Measurements from ENCODE around the gene SLC29A2. TPM values are rescaled to one million over a fixed set of nuclear protein-coding genes. Genes with fewer than 3 reads are reported as not detected.
A peak's percentile ranks its signal among the peaks of the same experiment; 100 is the strongest.

The SLC29A2 gene
- total RNA-seq, 1 donor from 2014 or later, result 3.6 TPM

DNA sequence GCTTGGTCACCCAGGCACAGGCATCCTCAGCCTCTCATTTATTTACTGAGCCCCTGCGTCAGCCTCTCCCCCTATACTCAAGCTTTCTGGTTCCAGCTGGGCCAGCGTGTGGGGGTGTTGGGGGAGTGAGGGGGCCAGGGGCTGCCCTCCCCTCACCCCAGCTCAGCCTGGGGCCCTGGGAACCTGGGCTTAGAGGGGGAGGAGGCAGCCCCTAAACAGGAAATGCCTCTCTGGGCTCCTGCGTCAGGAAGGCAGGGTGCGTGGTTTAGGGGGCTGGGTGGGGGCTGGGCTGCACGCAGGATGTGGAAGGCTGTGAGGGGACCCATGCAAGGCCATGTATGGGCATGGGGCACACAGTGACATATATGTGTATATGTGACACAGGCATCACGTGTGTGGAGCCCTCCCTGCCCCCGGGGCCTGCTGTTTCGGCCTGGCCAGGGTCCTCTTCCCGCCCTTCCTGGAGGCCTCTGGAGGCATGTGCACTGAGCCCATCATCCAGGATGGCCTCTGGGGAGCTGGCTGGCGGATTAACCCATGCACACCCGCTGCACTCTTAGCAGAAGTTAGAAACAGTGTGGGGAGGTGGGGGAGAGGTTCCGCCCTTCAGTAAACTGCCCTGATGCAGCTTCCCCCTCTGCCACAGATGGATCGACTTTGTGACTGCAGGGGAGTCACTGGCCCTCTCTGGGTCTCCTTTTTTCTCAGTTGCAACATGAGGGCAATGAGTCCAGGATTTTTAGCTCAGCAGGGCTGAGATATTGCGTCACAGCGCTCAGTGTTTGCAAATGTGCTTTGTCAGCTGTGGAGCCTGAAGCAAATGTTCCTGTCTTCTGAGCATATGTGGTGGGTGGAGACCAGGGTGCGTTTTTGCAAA, 53.6 kb downstream of the SLC29A2 start:
- peak; percentile 47 for ATAC-seq

DNA sequence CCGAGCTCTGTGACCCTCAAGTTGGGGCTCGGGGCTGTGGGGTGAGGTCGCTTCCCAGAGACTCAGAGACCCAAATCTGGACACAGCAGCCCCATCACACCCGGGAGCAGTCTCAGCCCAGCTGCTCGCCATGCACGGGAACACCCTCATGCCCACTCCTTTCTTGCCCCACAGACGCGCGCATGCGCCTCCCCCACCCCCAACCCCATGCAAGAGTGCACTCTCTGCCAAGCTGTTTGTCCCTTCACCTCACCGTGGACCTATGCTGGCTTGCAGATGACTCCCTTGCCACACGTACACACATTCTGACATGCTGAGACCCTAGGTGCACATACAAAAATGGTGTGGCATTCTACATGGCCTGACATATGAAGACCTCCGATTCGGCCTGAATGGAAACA, 54.2 kb downstream of the SLC29A2 start:
- ATAC-seq, result no peak

DNA sequence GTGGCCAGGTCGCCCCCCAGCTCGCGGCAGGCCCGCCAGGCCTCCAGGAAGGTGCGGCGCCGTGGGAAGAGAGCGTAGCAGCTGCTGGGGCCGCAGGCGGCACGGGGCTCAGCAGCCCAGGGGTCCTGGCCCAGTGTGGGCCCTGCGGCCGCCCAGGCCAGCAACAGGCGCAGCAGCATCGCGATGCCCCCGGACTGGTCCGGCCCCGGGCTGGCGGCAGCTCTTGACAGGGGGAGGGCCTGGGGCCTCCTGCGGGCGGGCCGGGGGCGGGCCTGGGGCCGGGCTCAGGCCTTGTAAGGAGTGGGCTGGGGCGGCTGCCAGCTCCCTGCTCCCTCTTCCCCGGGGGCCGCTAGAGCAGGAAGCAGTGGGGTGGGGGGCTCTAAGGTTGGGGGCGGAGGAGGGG, 54.7 kb downstream of the SLC29A2 start, which contains the start of gene CD248:
TSS of gene CD248 (minus strand) at position 196 of the 403 bp plus-strand sequence. CDS start at position 179, 17 bp downstream.
- ATAC-seq, result no peak

DNA sequence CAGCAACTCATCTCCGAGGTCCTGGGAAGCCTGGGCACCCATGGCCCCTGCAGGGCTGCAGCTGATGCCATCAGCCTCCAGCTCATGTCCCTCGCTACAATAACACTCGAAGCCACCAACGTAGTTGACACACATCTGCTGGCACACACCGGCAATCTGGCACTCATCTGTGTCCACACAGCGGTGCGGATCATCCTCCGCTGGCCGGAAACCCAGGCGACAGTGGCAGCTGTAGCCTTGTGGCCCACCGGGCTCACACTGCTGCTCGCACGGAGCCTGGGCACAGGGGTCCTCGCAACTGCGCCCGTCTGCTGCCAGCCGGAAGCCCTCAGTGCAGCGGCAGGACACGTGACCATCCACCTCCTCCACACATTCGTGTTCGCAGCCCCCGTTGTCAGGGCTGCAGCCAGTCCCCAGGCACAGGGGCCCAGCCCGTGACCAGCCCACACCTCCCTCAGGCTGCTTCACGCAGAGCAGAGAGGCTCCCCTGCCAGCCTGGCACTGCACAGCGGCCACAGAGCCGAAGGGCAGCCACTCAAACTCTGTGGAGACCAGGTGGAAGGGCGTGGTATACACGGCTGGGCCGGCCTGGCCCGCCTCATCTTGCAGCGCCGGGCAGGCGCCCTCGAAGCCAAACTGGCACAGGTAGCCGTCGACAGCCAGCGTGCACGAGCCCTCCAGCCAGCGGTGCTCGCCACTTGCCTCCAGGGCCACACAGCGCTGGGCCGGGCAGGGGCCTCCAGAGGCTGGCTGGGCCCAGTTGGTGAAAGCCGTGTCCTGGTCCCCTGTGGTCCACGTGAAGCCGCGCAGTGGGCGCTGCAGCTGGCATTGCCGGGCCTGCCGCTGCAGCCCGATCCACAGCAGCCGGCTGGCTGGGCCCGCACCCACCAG, 55.4 kb downstream of the SLC29A2 start:
- no peak for ATAC-seq

DNA sequence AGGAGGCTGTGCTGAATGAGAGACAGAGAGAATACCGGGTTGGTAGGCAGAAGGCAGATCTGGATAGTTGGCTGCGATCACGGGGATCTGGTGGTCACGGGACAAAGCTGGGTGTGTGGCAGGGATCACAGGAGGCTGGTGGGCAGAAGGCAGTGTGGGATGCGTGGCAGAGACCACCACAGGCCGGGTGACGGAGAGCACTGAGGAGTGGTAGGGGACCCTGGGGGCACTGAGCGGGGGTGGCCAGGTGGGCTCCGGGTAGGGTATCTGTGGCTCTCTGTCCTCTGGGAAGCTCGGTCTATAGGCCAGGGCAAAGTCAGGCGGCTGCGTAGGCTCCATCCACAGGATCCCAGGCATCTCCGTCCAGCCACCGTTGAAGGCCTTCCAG, 56.1 kb downstream of the SLC29A2 start:
- ATAC-seq, result no peak

- no peak for ATAC-seq
Observed at GRCh38 chr11:66314561-66315497, 56.7 kb downstream of the SLC29A2 start.

DNA sequence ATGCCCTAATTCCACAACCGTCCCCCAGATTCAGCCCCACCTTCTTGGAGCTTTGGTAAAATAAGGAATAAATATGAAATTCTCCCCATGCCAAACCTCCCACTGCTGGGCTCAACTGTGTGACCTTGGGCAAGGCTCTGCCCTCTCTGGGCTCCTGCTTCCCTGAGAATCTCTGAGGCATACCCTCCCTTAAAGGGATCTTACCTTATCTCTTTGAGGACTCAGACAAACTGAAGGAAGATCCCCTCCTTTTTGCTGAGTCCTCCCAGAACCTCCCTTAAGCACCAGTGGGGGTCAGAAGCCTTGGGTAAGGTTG, 57.4 kb downstream of the SLC29A2 start:
- no peak for ATAC-seq

- ATAC-seq, result no peak
Observed at GRCh38 chr11:66313321-66314185, 58.0 kb downstream of the SLC29A2 start.

- peak; percentile 87 for ATAC-seq
Observed at GRCh38 chr11:66312549-66313320, 58.8 kb downstream of the SLC29A2 start.

Other genes with a start within 250 kb of the SLC29A2 start
- gene KLC2, start 114.1 kb downstream of the SLC29A2 start, total RNA-seq, result 14.2 TPM
- gene RAB1B, start 103.1 kb downstream of the SLC29A2 start, total RNA-seq, result 145 TPM
- 0.52 TPM for gene CNIH2, start 93.6 kb downstream of the SLC29A2 start, total RNA-seq
- 69.7 TPM for gene YIF1A, start 82.6 kb downstream of the SLC29A2 start, total RNA-seq
- gene TMEM151A, start 79.9 kb downstream of the SLC29A2 start, total RNA-seq, result not detected
- gene CD248, start 54.7 kb downstream of the SLC29A2 start, total RNA-seq, result 4.0 TPM
- 23.1 TPM for gene RIN1, start 35.3 kb downstream of the SLC29A2 start, total RNA-seq
- gene BRMS1, start 26.7 kb downstream of the SLC29A2 start, total RNA-seq, result 31.8 TPM
- gene B4GAT1, start 24.1 kb downstream of the SLC29A2 start, total RNA-seq, result 3.5 TPM
- not detected for gene NPAS4, start 49.3 kb upstream of the SLC29A2 start, total RNA-seq
- 66.4 TPM for gene MRPL11, start 67.1 kb upstream of the SLC29A2 start, total RNA-seq
- 3.7 TPM for gene PELI3, start 95.1 kb upstream of the SLC29A2 start, total RNA-seq
- gene DPP3, start 108.7 kb upstream of the SLC29A2 start, total RNA-seq, result 46.9 TPM
- 11.8 TPM for gene BBS1, start 138.9 kb upstream of the SLC29A2 start, total RNA-seq
- gene ZDHHC24, start 174.3 kb upstream of the SLC29A2 start, total RNA-seq, result 6.8 TPM
- 0.44 TPM for gene ACTN3, start 175.1 kb upstream of the SLC29A2 start, total RNA-seq
- 4.1 TPM for gene CTSF, start 196.8 kb upstream of the SLC29A2 start, total RNA-seq
- gene CCDC87, start 221.3 kb upstream of the SLC29A2 start, total RNA-seq, result 0.16 TPM
- gene CCS, start 221.4 kb upstream of the SLC29A2 start, total RNA-seq, result 20.1 TPM
- gene RBM14, start 244.9 kb upstream of the SLC29A2 start, total RNA-seq, result 36.8 TPM

Data from esophagus mucosa (tissue), 1 donor.